H1 (cell line): ENCODE results near the gene SECTM1. TPM values are rescaled to one million over a fixed set of nuclear protein-coding genes. Genes with fewer than 3 reads are reported as not detected.

Experiments used
- CTCF ChIA-PET: fragments of 300-600 bp; sonication (Branson Sonifier 250); formaldehyde crosslinking; loops from one replicate; lab custom pipeline; 2021; ENCODE audit not compliant: partially characterized antibody; lab: Charles Lee
- POLR2A ChIA-PET: fragments of 300-600 bp; sonication (Branson Sonifier 250); formaldehyde crosslinking; loops from one replicate; lab custom pipeline; 2021; ENCODE audit warnings: inconsistent platforms; ENCODE audit not compliant: partially characterized antibody; lab: Charles Lee
- DNase-seq, 2 experiments: peaks; one replicate each; pipeline versions ENCODE4 v3.0.0 to v3.0.0-alpha.2; 2010 to 2022; ENCODE audit warnings: low spot score in 2 of 2, low read depth in 1 of 2, mixed read lengths in 1 of 2
- FAIRE-seq: peaks from 2 replicates; lab custom pipeline; 2011; peaks lifted over from hg19 to GRCh38; lab: Jason Lieb, UNC
- H2AFZ ChIP-seq: 2 replicates; pipeline ENCODE4 v1.8.1; 2012; ENCODE audit warnings: low read length, inconsistent platforms
- H2AK5ac ChIP-seq: 2 replicates; pipeline ENCODE4 v1.6.1; 2013; ENCODE audit warnings: low read depth, low read length
- H2BK120ac ChIP-seq: replicated peaks from 2 replicates; pipeline ENCODE3; 2013; ENCODE audit warnings: low read depth, low read length, inconsistent platforms
- H2BK12ac ChIP-seq: 2 replicates; pipeline ENCODE4 v1.6.1; 2013; ENCODE audit warnings: low read depth, low read length
- H2BK15ac ChIP-seq: 2 replicates; pipeline ENCODE4 v1.6.1; 2013; ENCODE audit warnings: low read length
- H2BK20ac ChIP-seq: 2 replicates; pipeline ENCODE4 v1.6.1; 2013; ENCODE audit warnings: low read length
- H2BK5ac ChIP-seq: 2 replicates; pipeline ENCODE4 v1.6.1; 2013; ENCODE audit warnings: low read depth, low read length
- H3K14ac ChIP-seq: 2 replicates; pipeline ENCODE4 v1.6.1; 2013; ENCODE audit warnings: inconsistent platforms; ENCODE audit not compliant: insufficient read length
- H3K18ac ChIP-seq: 2 replicates; pipeline ENCODE4 v1.6.1; 2013; ENCODE audit warnings: low read length; ENCODE audit errors: extremely low read depth
- H3K23ac ChIP-seq: 2 replicates; pipeline ENCODE4 v1.6.1; 2013; ENCODE audit warnings: inconsistent platforms; ENCODE audit not compliant: insufficient read length
- H3K23me2 ChIP-seq: 2 replicates; pipeline ENCODE4 v1.6.1; 2013; ENCODE audit warnings: low read depth, low read length
- H3K27ac ChIP-seq: 2 replicates; pipeline ENCODE4 v1.6.1; 2011; ENCODE audit warnings: low read depth, low read length, inconsistent platforms
- H3K27me3 ChIP-seq, 4 experiments: replicated peaks in 1 of 4; 1 replicate in 1 of 4; 2 replicates in 3 of 4; pipeline versions ENCODE4 v1.6.1 to v1.8.1; 2011 to 2013; ENCODE audit warnings: low read length in 3 of 4, mild to moderate bottlenecking in 3 of 4, inconsistent platforms in 2 of 4, mixed read lengths in 2 of 4, moderate library complexity in 1 of 4; ENCODE audit not compliant: control insufficient read depth in 3 of 4, insufficient read depth in 3 of 4; ENCODE audit errors: extremely low read depth in 1 of 4
- H3K36me3 ChIP-seq, 4 experiments: 2 replicates each; pipeline versions ENCODE4 v1.6.1 to v1.8.1; 2011 to 2013; ENCODE audit warnings: mild to moderate bottlenecking in 4 of 4, low read length in 3 of 4, moderate library complexity in 2 of 4, control low read depth in 1 of 4, inconsistent platforms in 1 of 4; ENCODE audit not compliant: insufficient read depth in 4 of 4, control insufficient read depth in 2 of 4
- H3K4ac ChIP-seq: replicated peaks from 2 replicates; pipeline ENCODE3; 2013; ENCODE audit warnings: low read length, low read depth, mixed read lengths, inconsistent platforms; ENCODE audit not compliant: insufficient read length
- H3K4me1 ChIP-seq, 4 experiments: replicated peaks in 1 of 4; 1 replicate in 1 of 4; 2 replicates in 3 of 4; pipeline versions ENCODE4 v1.6.1 to v1.8.1; 2011 to 2013; ENCODE audit warnings: low read length in 3 of 4, inconsistent platforms in 2 of 4, mixed read lengths in 1 of 4; ENCODE audit not compliant: insufficient read depth in 4 of 4, control insufficient read depth in 3 of 4
- H3K4me2 ChIP-seq, 2 experiments: 2 replicates each; pipeline versions ENCODE4 v1.6.1 to v1.8.1; 2011 to 2013; ENCODE audit warnings: low read depth in 2 of 2, low read length in 2 of 2, control low read depth in 1 of 2, inconsistent platforms in 1 of 2, mild to moderate bottlenecking in 1 of 2; ENCODE audit not compliant: insufficient read depth in 1 of 2
- H3K4me3 ChIP-seq, 4 experiments: fragments of 200-600, 300-600 bp in 1 of 4; sonication (generic), shearing (Covaris generic), sonication (Bioruptor Twin) in 1 of 4; 2 replicates each; pipeline versions ENCODE4 v1.5.1 to v1.8.1; 2011 to 2016; ENCODE audit warnings: low read length in 4 of 4, low read depth in 3 of 4, control low read depth in 2 of 4, inconsistent platforms in 2 of 4, mild to moderate bottlenecking in 2 of 4, mixed read lengths in 1 of 4, moderate library complexity in 1 of 4; ENCODE audit not compliant: insufficient read depth in 2 of 4; ENCODE audit errors: extremely low read depth in 1 of 4
- H3K56ac ChIP-seq: replicated peaks from 2 replicates; pipeline ENCODE3; 2013; ENCODE audit warnings: low read depth, mild to moderate bottlenecking, mixed read lengths, low read length, inconsistent platforms; ENCODE audit not compliant: insufficient read length
- H3K79me1 ChIP-seq: 2 replicates; pipeline ENCODE4 v1.6.1; 2013; ENCODE audit warnings: low read depth, low read length, control low read depth
- H3K79me2 ChIP-seq, 2 experiments: 2 replicates each; pipeline versions ENCODE4 v1.6.1 to v1.8.1; 2012 to 2013; ENCODE audit warnings: low read length in 2 of 2, mild to moderate bottlenecking in 2 of 2, inconsistent platforms in 1 of 2; ENCODE audit not compliant: insufficient read depth in 2 of 2, control insufficient read depth in 1 of 2
- H3K9ac ChIP-seq, 4 experiments: replicated peaks in 1 of 4; 1 replicate in 1 of 4; 2 replicates in 3 of 4; pipeline versions ENCODE4 v1.6.1 to v1.8.1; 2011 to 2013; ENCODE audit warnings: low read depth in 3 of 4, low read length in 3 of 4, control low read depth in 2 of 4, mild to moderate bottlenecking in 2 of 4, moderate library complexity in 2 of 4, inconsistent platforms in 1 of 4; ENCODE audit errors: extremely low read depth in 1 of 4
- H3K9me3 ChIP-seq, 2 experiments: 2 replicates each; pipeline versions ENCODE4 v1.6.1 to v1.8.1; 2012 to 2013; ENCODE audit warnings: mild to moderate bottlenecking in 2 of 2, moderate library complexity in 2 of 2, control low read depth in 1 of 2, inconsistent platforms in 1 of 2, low read depth in 1 of 2, low read length in 1 of 2, mixed read lengths in 1 of 2; ENCODE audit not compliant: insufficient read depth in 2 of 2
- H4K20me1 ChIP-seq, 2 experiments: replicated peaks in 1 of 2; 2 replicates each; pipeline versions ENCODE3 to v1.8.1; 2011 to 2013; ENCODE audit warnings: inconsistent platforms in 2 of 2, low read length in 2 of 2, mild to moderate bottlenecking in 1 of 2; ENCODE audit not compliant: insufficient read depth in 2 of 2, control insufficient read depth in 1 of 2
- H4K5ac ChIP-seq: 2 replicates; pipeline ENCODE4 v1.6.1; 2013; ENCODE audit warnings: low read length, low read depth, mixed read lengths, inconsistent platforms; ENCODE audit not compliant: insufficient read length
- H4K8ac ChIP-seq: 2 replicates; pipeline ENCODE4 v1.8.0; 2013; ENCODE audit warnings: mild to moderate bottlenecking, moderate library complexity, low read length, inconsistent platforms; ENCODE audit not compliant: insufficient read depth; ENCODE audit errors: extremely low read depth
- H4K91ac ChIP-seq: replicated peaks from 2 replicates; pipeline ENCODE3; 2013; ENCODE audit warnings: low read length, mixed read lengths, inconsistent platforms; ENCODE audit not compliant: insufficient read length
- BACH1 ChIP-seq: IDR thresholded peaks from 2 replicates; pipeline ENCODE4 v1.6.1; 2012; ENCODE audit warnings: low read length, improper control_type of control experiment
- BCL11A ChIP-seq, 2 experiments: IDR thresholded peaks; one replicate each; pipeline ENCODE4 v1.6.1; 2011; ENCODE audit warnings: low read depth in 2 of 2, low read length in 2 of 2, mild to moderate bottlenecking in 2 of 2
- CEBPB ChIP-seq: IDR thresholded peaks from 2 replicates; pipeline ENCODE4 v1.6.1; 2012; ENCODE audit warnings: low read depth, low read length
- CHD2 ChIP-seq: IDR thresholded peaks from 2 replicates; pipeline ENCODE4 v1.6.1; 2012; ENCODE audit warnings: low read length, improper control_type of control experiment
- GABPA ChIP-seq: IDR thresholded peaks from 2 replicates; pipeline ENCODE4 v1.6.1; 2011; ENCODE audit warnings: mild to moderate bottlenecking, low read length, moderate library complexity, borderline replicate concordance; ENCODE audit not compliant: insufficient read depth
- JUN ChIP-seq: IDR thresholded peaks from 2 replicates; pipeline ENCODE4 v1.6.1; 2011; ENCODE audit warnings: low read depth, mild to moderate bottlenecking, improper control_type of control experiment, low read length
- NRF1 ChIP-seq: IDR thresholded peaks from 2 replicates; pipeline ENCODE4 v1.6.1; 2011; ENCODE audit warnings: mild to moderate bottlenecking, low read depth, low read length, improper control_type of control experiment
- POU5F1 ChIP-seq: IDR thresholded peaks from 2 replicates; pipeline ENCODE4 v1.6.1; 2011; ENCODE audit warnings: low read depth, mild to moderate bottlenecking, low read length, moderate library complexity
- RFX5 ChIP-seq: IDR thresholded peaks from 2 replicates; pipeline ENCODE4 v1.6.1; 2011; ENCODE audit warnings: low read depth, low read length, improper control_type of control experiment, borderline replicate concordance
- WGBS, 2 experiments: shearing (Covaris generic) in 1 of 2; methylation state at CpG; one replicate each; pipeline versions ENCODE4 v1.1.6 to v1.1.7; 2013 to 2015; ENCODE audit warnings: low lambda C conversion rate in 2 of 2, mixed read lengths in 2 of 2, inconsistent platforms in 1 of 2, low coverage in 1 of 2, missing lambda C conversion rate in 1 of 2; ENCODE audit not compliant: insufficient replicate concordance in 2 of 2, insufficient coverage in 1 of 2, insufficient read length in 1 of 2; ENCODE audit errors: extremely low coverage in 1 of 2, missing lambda C conversion rate in 1 of 2; 5-methylcytosine and 5-hydroxymethylcytosine counted together
- polyA plus RNA-seq, 7 experiments: library from polyadenylated mRNA; depleted of rRNA in 3 of 7; stranded (reverse) in 5 of 7; unstranded in 2 of 7; fragments of >200 nt in 5 of 7; fragments of 200-250 nt in 2 of 7; gene quantifications; 1 replicate in 5 of 7; 2 replicates in 1 of 7; 4 replicates in 1 of 7; pipeline versions ENCODE4 v1.2.1 to v1.2.3, GENCODE V29; 2011 to 2013; ENCODE audit warnings: missing spikeins in 2 of 7, mixed read lengths in 2 of 7
- total RNA-seq: library from RNA; stranded (reverse); fragmentation: NEBNext Ultra II Directional; extraction: Animal tissue kit (Norgen Biotek cat#: 25700); gene quantifications from 2 replicates; pipeline ENCODE4 v1.2.1, GENCODE V29; 2021

The SECTM1 gene
- total and polyA plus RNA-seq, 2 of the 8 experiments (the other 6 are each of a cell fraction or from before 2014, with no cell fraction given) = 0.20 to 0.65 TPM

GRCh38 chr17:82348866-82349265 lies 15.3 kb upstream of the SECTM1 start:
- no peaks in the 10 kb centered on the region for H3K36me3 ChIP-seq
- H3K4me1 ChIP-seq = no peaks in the 10 kb centered on the region; a peak in 1 of 7 replicates
- H2AFZ ChIP-seq = no peak overlapping the region
- H3K9me3 ChIP-seq = no peaks in the 10 kb centered on the region
- no peak overlapping the region for H3K56ac ChIP-seq
- no peak overlapping the region for H2BK15ac ChIP-seq
- H2BK120ac ChIP-seq = no peak overlapping the region
- H4K8ac ChIP-seq = peak overlapping the region; percentile 65; the same call in 1 of the 2 replicates
- H2AK5ac ChIP-seq = no peak overlapping the region
- no peaks in the 10 kb centered on the region for H3K79me1 ChIP-seq
- CTCF ChIA-PET = interaction anchor here (1.3 to 1.8 kb wide), 3 partner anchors 17 to 127 kb away, joined by 3 to 6 read pairs (median 4); no protein-coding TSS in a partner anchor
- no peak overlapping the region for H3K14ac ChIP-seq
- H3K23ac ChIP-seq = no peak overlapping the region
- H4K20me1 ChIP-seq = no peaks in the 10 kb centered on the region
- no peak overlapping the region for H4K5ac ChIP-seq
- H3K9ac ChIP-seq = no peak overlapping the region
- no peaks in the 10 kb centered on the region for H3K79me2 ChIP-seq
- no peak overlapping the region for H3K4me3 ChIP-seq
- H2BK5ac ChIP-seq = no peak overlapping the region
- H4K91ac ChIP-seq = no peak overlapping the region
- no peaks in the 10 kb centered on the region for H3K23me2 ChIP-seq
- no peak for DNase-seq
- WGBS, 2 experiments = 87% methylated on average over 11 of the region's 11 CpGs; no CpG with 5 or more reads in 1 of the 2 experiments
- no peak for FAIRE-seq
- POLR2A ChIA-PET = no interaction called here
- no peaks in the 10 kb centered on the region; a peak in 1 of 7 replicates for H3K27me3 ChIP-seq
- H3K27ac ChIP-seq = no peak overlapping the region
- no peak overlapping the region for H3K18ac ChIP-seq
- no peak overlapping the region for H3K4me2 ChIP-seq
- H2BK20ac ChIP-seq = no peak overlapping the region
- no peak overlapping the region for H3K4ac ChIP-seq
- H2BK12ac ChIP-seq = no peak overlapping the region
- no peak for TF ChIP-seq BACH1
- TF ChIP-seq JUN = no peak
- TF ChIP-seq RFX5 = no peak
- no peak for TF ChIP-seq POU5F1
- no peak for TF ChIP-seq NRF1
- no peak for TF ChIP-seq BCL11A (IDR thresholded peaks at IDR 0.05; ENCODE audit: low read depth in 2 of 2, low read length in 2 of 2)
- no peak for TF ChIP-seq GABPA
- TF ChIP-seq CEBPB = no peak
- no peak for TF ChIP-seq CHD2
